HG02798 (cell line): ENCODE measurements around the gene SGMS1.
"Not testable (repeated sequence)": the region's sequence is repeated elsewhere in the genome, so short reads cannot be mapped to it uniquely, and the experiment has no call there.

Experiments
- ATAC-seq: cut with Tn5 transposase; IDR thresholded peaks from one replicate; pipeline ENCODE4 v1.9.1; 2021; ENCODE audit warnings: mild to moderate bottlenecking; ENCODE audit not compliant: unreplicated experiment, poor library complexity

SGMS1 gene

GRCh38 chr10:50514995-50515394 is 108.8 kb downstream of the SGMS1 start:
- no peak for ATAC-seq

- ATAC-seq = no peak
These were observed 109.8 kb downstream of the SGMS1 start for GRCh38 chr10:50513956-50514355.

DNA sequence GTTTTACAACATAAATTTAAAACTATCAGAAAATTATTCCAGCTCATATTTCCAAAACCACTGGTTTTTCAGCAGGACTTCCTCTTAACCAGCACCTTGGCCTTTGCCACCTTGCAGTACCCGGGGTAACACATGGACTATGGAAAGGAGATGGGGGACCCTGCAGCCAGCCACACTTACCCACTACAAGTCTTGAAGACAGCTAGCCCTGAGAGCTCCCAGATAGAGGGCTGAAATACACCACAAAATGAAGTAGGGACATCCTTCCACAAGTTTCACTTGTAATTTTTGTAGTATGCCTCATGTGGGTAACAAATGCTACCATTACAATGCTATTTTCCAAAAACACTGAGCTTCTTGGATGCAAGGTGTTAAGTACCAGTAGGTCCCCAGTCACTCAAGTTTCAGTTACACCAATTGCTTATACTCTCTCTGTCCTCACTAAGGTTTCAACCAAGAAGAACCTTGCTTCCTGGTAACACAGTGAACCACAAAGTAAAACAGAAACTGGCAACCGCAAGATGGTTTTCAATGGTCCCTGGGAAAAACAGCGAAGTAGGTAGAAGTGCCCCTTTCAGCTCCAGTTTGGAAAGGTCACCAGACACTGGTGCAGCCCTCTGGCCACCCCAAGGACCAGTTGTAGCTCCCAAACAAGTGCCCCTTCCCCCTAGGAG is 110.9 kb downstream of the SGMS1 start:
- ATAC-seq = peak; percentile 53

GRCh38 chr10:50512214-50512595 is 111.6 kb downstream of the SGMS1 start:
- ATAC-seq = peak; percentile 17

DNA sequence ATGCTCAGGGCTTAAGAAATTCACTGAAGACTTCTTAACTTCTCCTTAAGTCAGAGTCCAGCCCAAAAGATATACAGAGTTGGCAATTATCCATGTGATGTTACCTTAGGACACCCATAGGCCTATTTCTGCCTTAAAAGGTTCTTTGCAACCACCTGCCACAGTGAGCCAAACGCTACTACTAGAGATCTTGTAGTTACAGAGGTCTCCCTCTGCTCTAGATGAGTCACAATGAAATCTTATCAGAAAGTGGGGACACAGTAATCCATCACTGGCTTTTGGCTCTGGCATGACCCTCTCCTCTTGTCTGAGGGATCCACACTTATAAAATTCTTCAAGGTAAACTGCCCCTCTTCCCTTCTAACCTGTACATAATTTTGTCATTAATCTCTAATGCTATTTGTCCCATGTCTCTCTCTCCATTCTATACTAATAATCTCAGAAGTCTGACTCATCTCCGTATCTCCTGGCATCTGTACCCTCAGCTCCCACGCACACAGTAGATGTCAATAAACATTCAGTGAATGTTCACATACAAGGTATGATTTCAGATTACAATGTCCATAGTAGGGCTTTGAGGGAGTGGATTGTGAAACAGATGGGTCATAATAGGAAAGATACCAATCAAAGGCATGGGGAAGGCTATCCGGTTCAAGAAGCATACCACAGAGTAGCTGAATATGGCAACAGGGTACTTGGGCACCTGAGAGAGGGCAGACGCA is 112.1 kb downstream of the SGMS1 start:
- peak; percentile 23 for ATAC-seq

- no peak for ATAC-seq
These were observed 113.0 kb downstream of the SGMS1 start for GRCh38 chr10:50510517-50511473.

DNA sequence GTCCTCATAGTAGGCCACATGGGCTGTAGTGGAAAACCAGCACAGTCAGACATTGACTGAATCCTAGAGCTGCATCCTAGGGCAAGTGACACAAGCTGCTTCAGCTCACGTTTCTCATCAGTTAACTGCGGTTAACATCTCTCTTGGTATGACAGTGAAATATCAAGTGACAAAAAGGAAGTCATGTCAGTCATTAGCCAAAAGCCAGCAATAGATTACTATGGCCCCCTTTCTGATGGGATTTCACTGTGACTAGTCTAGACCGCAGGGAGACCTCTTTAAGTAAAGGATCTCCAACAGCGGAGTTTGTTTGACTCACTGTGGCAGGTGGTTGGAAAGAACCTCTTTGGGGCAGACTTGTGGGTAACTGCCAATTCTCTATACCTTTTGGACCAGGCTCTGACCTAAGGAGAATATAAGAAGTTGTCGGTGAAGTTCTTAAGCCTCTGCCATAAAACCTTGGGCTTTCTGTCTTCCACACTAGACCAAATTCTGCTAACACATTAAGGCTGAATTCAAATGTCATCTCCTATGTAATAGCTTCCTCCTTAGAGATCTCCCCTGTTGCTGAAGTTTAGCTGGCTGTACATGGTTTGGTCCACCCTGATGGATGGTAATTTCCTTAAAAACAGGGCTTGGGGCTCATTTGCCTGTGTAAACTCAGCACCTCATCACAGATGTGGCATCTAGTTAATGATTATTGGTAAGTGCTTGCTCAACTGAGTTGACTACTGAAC is 115.3 kb downstream of the SGMS1 start:
- ATAC-seq = peak; percentile 78

GRCh38 chr10:50506861-50507573 is 116.7 kb downstream of the SGMS1 start:
- no peak for ATAC-seq

DNA sequence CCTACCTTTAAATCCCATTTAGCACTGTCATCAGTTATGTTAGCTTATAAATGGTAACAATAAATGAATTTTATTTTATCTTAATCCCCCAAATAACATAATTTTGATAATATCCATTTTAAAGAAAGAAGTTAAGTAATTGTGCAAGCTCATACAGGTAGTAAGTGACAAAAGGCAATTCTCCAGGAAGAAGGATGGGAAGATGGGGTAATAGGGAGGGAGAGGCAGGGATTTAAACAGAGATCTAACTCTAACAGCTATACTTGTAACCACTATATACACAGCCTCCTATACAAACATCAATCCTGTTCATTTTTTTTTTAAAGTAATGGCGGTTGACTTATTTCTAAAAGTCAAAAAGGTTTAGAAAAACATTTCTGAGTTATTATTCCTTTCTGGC is 119.4 kb downstream of the SGMS1 start:
- ATAC-seq = no peak

DNA sequence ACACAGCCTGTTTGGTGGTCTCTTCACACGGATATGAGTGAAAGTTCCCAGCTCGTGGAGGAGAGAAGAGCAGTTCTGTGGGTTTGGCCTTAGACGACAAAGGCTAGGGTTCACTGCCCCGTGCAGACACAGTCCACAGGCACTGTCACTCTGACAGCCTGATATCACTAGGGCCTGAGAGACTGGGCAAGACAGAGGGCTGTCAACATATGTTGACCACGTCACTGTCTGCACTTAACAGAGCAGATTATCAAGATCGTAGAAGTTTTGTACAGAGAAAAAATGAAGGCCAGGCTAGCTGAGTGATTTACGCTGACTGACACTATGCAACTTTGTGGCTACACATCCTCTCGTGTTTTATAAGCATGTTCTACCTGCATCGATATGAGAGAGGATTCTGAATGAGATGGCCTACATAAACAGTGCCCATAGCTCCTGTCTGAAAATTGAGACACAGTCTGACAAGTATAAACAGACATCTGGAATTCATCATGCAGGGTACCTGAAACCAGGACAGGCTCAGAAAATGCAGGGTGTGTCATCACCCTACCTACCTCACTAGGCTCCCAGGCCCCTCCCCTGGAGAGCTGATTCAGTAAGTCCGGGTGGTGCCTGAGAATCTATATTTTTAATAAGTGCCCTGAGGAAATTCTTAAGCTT is 120.0 kb downstream of the SGMS1 start:
- ATAC-seq = no peak

GRCh38 chr10:50503156-50503555 is 120.6 kb downstream of the SGMS1 start:
- ATAC-seq = not testable (repeated sequence)

DNA sequence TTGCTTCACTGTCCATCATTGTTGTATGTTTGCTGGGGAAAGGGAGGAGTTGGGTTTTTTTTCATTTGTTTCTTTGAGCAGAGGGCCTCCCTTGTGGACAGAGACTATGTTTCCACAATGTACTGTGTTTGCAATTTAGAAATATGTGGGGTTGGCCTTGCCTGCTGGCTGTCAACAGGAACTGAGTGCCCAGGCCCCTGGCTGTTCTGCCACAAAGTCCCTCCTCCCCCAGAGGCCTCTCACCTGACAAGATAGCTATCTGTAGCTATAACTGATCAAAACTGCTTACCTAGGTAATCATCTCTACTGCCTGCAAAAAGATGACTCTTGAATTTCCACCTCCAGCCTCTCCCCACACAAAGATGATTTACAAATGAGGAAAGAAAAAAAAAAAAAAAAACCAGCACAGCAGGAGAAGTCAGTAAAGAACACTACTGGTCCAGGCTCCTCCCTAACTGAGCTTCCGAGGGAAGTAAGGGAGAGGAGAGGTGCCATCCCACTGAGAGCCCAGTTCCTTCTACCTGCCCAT is 121.8 kb downstream of the SGMS1 start:
- peak; percentile 43 for ATAC-seq

DNA sequence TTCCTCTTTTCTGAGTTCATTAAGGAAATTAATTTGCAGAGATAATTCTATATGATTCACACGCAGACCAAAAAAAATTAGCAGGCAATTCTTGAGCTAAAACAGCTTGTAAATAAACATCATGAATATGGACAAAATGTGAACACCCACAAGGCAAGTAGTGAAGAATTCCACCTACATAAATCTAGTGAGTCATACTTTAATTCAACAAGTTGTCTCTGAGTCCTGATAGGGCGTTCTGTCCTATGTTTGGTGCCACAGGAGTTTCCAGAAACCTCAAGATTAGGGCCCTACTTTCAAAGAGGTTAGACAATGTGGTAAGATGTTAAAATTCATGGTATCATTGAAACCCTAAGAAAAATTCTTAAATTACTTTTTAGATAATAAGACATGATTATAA is 122.3 kb downstream of the SGMS1 start:
- ATAC-seq = no peak

DNA sequence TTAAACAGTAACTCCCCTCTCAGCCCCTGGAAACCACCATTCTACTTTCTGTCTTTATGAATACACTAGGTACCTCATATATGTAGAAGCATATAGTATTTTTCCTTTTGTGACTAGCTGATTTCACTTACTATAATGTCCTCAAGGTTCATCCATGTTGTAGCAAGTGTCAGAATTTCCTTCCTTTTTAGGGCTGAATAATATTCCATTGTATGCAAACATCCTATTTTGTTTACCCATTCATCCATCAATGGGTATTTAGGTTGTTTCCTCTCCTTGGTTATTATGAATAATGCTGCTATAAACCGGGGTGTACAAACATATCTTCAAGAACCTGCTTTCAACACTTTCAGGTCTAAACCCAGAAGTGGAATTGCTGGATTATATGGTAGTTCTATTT is 125.3 kb downstream of the SGMS1 start:
- no peak for ATAC-seq

DNA sequence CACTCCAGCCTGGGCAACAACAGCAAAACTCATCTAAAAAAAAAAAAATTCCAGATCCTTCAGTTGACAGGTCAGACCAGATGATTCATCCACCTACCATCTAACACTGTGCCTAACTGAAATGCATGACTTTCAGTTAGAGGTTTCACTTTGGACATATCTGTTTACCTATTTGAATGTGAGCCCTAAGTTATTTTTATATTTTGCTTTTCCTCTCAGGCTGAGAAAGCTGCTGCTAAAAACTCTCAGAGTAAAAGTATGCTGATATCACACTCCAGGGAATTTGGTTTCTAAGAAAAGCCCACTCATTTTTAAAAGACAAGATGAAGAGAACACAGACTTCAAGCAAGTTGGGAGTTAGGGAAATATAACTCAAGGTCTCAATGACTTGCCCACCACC is 126.0 kb downstream of the SGMS1 start:
- ATAC-seq = peak; percentile 94

DNA sequence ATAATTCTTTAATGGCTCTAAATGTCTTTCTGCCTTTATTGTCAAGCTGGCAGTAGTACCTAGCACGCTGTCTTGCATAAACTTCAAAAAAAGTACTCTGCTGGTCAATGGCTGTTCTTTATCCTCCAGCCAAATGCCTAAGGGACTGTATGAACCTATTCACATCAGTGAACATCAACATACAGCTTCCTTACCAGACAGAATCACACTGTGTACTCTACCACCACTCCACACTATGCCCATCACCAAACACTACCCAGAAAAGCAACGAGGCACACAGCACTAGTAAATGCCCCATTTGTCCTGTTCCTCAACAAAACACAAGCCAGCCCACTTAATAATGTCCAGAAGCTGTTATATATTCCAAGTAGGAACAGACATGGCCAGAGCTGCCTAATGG is 127.5 kb downstream of the SGMS1 start:
- ATAC-seq = no peak

GRCh38 chr10:50490241-50490640 is 133.5 kb downstream of the SGMS1 start:
- ATAC-seq = no peak

DNA sequence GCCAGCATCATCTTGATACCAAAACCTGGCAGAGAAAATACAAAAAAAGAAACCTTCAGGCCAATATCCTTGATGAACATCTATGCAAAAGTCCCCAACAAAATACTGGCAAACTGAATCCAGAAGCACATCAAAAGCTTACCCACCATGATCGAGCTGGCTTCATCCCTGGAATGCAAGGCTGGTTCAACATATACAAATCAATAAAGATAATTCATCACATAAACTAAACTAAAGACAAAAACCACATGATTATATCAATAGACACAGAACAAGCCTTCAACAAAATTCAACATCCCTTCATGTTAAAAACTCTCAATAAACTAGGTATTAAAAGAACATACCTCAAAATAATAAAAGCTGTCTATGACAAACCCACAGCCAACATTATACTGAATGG is 139.2 kb downstream of the SGMS1 start:
- not testable (repeated sequence) for ATAC-seq
